ENCODE results near the gene ING3. TPM values are rescaled to one million over a fixed set of nuclear protein-coding genes. Genes with fewer than 3 reads are reported as not detected.

The ING3 gene
- total and polyA plus RNA-seq, 9 of the 15 experiments (the other 6 are each of a cell fraction or from before 2014, with no cell fraction given) = 22.8 to 233 (median 50.4) TPM

GRCh38 chr7:120985130-120985758 is 34.7 kb downstream of the ING3 start (continued):
- TF ChIP-seq RBM39 (optimal IDR thresholded peaks at IDR 0.05; ENCODE audit: low read depth, low read length) (no peak), SOX6 (IDR thresholded peaks at IDR 0.05) (peak; percentile 77; the same call in 1 of the 2 replicates), CTBP1 (IDR thresholded peaks at IDR 0.05; ENCODE audit: borderline replicate concordance) (peak; percentile 89), ZNF263 (CRISPR knock-in tag; IDR thresholded peaks at IDR 0.05; ENCODE audit: borderline replicate concordance) (no peak), HEY1 (CRISPR knock-in tag; IDR thresholded peaks at IDR 0.05; ENCODE audit: borderline replicate concordance) (no peak), SP1 (CRISPR knock-in tag; IDR thresholded peaks at IDR 0.05) (no peak), CEBPG (CRISPR knock-in tag; IDR thresholded peaks at IDR 0.05) (no peak), CEBPG (tag; conservative IDR thresholded peaks at IDR 0.05 in 1 of 2, IDR thresholded peaks at IDR 0.05 in 1 of 2) (no peak), TGIF2 (CRISPR knock-in tag; IDR thresholded peaks at IDR 0.05) (no peak), HLTF (IDR thresholded peaks at IDR 0.05) (no peak), ZNF696 (CRISPR knock-in tag; conservative IDR thresholded peaks at IDR 0.05) (no peak), DPF2 (IDR thresholded peaks at IDR 0.05) (peak; percentile 88), NKRF (IDR thresholded peaks at IDR 0.05; ENCODE audit: borderline replicate concordance) (no peak), SAFB (IDR thresholded peaks at IDR 0.05; ENCODE audit: borderline replicate concordance, low read depth, low read length) (no peak), ATF1 (CRISPR knock-in tag; IDR thresholded peaks at IDR 0.05) (no peak), ATF1 (tag; IDR thresholded peaks at IDR 0.05) (peak; percentile 96), MCM5 (IDR thresholded peaks at IDR 0.05; ENCODE audit: low read depth) (no peak), CREB3L1 (IDR thresholded peaks at IDR 0.05; ENCODE audit: borderline replicate concordance, low read depth) (no peak), ZBTB49 (CRISPR knock-in tag; IDR thresholded peaks at IDR 0.05; ENCODE audit: borderline replicate concordance) (no peak), ZNF408 (CRISPR knock-in tag; IDR thresholded peaks at IDR 0.05; ENCODE audit: low read depth) (no peak), CEBPB (tag; IDR thresholded peaks at IDR 0.05) (no peak), ZNF436 (CRISPR knock-in tag; IDR thresholded peaks at IDR 0.05) (no peak), ETV6 (IDR thresholded peaks at IDR 0.05; ENCODE audit: borderline replicate concordance in 1 of 2, low read depth in 2 of 2, low read length in 1 of 2) (no peak), ETV6 (CRISPR knock-in tag; IDR thresholded peaks at IDR 0.05; ENCODE audit: borderline replicate concordance) (no peak), SNAPC5 (CRISPR knock-in tag; IDR thresholded peaks at IDR 0.05) (no peak), TFAM (CRISPR knock-in tag; conservative IDR thresholded peaks at IDR 0.05) (no peak)
